Measurements from ENCODE around the gene FCER2.
"Not testable (repeated sequence)": the region's sequence is repeated elsewhere in the genome, so short reads cannot be mapped to it uniquely, and the experiment has no call there.

DNA sequence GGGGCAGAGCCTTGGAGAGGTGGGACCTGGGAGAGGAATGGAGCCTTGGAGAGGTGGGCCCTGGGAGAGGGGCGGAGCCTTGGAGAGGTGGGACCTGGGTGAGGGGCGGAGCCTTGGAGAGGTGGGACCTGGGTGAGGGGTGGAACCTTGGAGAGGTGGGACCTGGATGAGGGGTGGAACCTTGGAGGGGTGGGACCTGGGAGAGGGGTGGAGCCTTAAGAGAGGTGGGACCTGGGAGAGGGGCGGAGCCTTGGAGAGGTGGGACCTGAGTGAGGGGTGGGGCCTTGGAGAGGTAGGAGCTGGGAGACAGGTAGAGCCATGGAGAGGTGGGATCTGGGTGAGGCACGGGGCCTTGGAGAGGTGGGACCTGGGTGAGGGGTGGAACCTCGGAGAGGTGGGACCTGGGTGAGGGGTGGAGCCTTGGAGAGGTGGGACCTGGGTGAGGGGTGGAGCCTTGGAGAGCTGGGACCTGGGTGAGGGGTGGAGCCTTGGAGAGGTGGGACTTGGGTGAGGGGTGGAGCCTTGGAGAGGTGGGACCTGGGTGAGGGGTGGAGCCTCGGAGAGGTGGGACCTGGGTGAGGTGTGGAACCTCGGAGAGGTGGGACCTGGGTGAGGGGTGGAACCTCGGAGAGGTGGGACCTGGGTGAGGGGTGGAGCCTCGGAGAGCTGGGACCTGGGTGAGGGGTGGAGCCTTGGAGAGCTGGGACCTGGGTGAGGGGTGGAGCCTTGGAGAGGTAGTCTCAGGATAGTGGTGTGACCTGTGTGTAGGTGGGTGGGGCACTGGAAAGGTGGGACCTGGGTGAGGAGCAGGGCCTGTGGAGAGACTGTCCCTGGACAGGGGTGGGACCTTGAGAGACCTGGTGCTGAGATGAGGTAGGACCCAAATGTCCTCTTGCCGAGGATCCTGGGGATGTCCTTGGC is 58.0 kb downstream of the FCER2 start:
- TF ChIP-seq CTCF, POLR2A (IDR thresholded peaks at IDR 0.05): not testable (repeated sequence)

Data from heart left ventricle (tissue), 13 donors.